Measurements from ENCODE around the gene RELL1.
"Not testable (repeated sequence)": the region's sequence is repeated elsewhere in the genome, so short reads cannot be mapped to it uniquely, and the experiment has no call there.

Gene RELL1

DNA sequence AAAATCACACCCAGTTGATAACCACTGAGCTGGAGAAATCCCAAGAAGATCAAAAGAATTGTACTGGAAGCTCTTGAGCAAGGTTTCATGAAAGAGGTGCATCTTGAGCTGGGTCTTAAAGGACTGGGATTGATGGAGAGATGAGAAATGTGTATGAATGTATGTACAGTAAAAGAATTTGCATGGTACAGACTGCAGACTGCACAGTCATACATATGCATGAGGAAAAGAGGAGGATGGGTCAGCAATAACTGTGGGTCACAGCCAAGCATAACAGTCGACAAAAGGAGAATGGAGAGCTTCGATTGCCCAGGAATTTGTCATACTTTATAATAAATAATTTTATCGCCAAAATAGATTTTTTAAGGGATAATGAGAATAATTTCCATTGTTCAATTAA is 4.8 kb upstream of the RELL1 start:
- no peak for DNase-seq

DNA sequence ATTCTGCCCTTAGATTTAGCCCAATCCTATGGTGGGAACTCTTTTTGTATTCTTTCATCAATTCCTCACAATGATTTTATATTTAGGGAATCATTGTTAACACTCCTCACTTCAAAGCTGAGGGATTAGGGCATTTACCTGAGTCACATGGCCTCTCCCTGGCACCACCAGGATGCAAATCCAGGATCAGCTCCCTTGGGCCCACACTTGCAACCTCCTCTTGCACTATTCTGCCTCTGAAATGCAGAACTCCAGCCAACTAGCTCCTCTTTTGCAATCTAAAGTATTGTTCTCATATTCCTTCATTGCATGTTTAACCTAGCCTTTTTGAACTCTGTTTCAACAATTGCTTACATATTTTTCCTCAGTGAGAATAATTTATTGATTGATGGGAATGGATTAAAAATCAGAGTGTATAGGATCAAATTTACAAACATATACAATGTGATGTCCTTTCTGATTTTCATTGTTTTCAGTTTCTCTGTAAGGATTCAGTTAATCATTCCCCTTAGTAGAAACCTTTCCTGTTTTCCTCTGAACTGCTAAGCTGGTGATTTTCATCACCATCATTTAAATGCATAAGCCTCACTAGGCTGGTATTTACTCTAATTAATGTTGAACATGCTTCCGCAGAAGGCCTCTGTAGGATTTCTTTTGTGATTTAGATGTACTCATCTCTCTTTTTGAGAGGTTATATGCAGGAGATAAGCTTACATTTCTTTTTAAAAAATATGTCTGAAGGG is 3.3 kb upstream of the RELL1 start:
- no peak for DNase-seq

DNA sequence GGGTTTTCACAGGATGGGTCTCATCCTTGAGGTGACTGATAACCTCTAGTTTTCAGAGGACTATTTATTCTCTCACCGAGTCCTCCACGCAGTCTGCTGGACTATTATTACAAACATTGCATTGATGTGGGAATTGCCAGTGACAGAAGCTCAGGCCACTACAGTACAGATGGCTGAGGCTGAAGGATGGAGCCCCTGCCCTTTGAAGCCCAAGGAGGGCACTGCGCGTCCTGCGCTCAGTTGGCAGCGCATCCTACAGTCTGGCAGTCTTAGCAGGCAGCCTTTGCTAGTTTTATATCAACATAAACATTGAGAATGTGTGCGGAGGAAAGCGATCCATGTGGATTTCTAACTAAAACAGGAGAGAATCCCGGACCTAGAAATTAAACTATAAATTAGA is 1.5 kb upstream of the RELL1 start:
- no peak for DNase-seq

DNA sequence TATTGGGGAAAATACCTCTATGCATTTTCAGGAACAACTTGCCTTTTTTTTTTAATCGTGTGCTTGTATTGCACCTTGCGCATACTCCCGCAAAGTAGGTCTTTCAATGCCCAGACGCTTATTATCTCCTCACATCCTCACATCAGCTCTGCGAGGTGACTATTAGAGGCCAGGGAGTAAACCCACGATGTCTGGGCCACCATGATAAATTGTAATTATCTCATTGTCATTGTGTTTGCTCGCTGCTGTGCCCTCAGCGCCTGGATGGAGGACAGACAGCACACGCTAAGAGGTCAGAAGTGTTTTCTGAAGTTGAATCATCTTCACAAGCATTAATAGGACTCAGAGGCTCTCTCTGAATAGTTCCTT is 1.0 kb upstream of the RELL1 start:
- no peak for DNase-seq

DNA sequence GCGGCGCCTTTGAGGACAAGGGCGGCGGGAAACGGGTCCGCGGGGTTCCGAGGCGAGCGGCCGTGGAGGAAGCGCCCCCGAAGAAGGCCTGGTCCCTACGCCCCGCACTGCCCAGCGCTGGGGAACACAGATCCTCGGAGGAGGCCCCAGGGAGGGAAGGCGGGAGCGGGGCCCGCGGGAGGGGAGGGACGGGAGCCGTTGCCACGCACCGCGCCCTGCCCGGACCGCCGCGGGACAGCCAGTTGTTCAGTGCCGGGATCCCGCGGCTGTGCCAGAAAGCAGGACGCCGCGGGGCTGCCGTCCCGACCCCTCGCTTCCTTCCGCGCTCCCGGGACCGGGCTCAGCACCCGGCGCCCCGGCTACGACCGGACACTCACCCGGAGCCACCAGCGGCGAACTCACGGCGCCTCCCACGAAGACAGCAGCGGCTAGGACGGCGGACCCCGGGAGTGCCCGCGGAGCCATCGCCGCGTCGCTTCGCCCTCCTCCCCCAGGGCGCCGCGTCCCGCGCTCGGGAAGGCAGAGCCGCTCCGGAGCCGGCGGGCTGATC is 278 bp downstream of the RELL1 start:
- peak; percentile 23 for DNase-seq

DNA sequence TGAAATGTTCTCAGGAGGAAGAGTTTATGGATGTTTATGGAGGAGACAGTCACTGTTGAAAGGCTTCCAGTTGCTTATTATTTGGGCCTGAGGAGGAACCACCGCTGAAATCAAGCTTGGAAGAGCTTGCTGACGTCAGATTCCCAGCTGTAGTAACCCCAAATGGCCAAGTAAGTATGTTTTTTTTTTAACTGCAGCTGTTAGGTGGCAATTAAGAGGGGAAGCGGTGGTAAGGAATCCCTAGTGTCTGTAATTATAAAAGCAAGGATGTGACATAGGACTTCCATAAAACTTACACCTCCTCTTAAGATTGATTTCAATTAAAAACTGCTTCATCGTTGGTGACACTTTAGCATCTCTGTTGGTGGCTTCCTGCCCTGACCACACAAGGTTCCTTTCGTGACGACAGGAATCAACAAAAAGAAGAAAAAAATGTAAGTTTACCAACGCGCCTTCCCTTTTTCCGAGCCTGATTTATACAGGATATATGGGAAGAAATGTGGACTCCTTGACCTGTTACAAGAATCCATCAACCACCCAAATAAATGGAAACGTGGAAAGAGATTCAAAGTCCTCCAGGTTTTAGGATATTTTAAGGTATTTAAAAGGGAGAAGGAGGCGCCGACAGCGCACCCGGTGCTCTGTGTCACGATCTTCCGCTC is 884 bp downstream of the RELL1 start:
- no peak for DNase-seq

DNA sequence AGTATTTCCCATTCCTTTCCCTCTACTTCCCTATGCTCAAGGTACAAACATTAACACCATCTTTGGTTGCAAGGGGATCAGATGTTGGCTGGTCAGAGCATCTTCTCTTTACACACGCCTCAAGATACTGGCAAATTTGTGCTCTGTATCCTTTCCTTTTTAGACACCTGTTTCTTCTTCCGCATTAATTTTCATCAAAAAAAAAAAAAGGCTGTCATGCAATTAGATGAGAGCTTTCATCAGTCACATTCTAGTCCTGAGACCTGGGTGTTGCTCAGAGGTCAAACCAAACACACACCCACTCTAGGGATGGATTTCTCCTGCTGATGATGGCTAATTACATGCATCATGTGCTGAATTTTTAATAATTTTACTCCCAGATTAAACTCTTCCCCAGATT is 2.0 kb downstream of the RELL1 start:
- DNase-seq = no peak

DNA sequence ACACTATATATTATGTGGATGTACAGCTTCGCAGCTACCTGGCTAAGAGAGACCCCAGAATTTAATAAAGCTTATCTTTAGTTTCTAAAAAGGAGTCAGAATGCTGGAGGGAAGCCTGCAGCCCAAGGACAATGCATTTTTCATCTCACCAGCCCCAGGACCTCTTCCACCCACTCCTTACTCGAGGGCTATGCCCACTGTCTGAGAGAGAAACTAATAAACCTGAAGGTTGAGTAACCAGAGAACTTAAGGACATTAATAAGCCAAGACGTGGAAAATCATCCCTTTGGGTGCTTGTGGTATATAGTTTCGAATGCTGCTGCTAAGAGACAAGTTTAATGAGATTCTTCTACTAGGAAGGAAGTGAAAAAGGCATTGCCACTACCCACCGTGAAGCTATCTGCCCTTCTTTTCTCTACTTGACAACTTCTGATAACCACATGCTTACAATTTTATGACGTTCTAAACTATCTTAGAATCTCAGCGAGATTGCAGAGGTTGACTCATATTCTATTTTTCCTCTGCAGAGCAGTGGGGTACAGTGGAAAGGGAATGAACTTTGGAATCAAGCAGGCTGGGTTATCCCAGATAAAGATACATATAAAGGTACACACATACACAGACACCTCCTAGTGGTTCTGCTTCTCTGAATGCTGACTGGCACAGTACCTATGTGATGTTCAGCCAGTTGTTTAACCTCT is 3.3 kb downstream of the RELL1 start:
- DNase-seq = no peak

DNA sequence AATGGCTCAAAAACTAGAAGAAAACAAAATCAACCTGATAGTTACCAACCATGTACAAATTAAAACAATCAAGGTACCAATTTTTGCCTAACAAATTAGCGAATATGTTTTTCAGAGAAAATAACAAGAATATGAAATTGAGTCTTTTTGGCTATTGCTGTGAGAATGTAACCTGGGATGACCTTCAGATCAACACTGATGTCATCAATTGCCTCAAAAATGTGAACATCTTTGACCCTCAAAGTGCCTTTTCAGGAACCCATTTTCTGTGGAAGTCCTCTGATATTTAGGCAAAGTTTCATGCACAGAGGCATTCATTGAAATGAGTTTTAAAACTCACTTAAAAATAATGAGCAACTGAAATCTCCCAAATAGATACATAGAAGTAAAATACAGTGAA is 6.1 kb downstream of the RELL1 start:
- DNase-seq = no peak

DNA sequence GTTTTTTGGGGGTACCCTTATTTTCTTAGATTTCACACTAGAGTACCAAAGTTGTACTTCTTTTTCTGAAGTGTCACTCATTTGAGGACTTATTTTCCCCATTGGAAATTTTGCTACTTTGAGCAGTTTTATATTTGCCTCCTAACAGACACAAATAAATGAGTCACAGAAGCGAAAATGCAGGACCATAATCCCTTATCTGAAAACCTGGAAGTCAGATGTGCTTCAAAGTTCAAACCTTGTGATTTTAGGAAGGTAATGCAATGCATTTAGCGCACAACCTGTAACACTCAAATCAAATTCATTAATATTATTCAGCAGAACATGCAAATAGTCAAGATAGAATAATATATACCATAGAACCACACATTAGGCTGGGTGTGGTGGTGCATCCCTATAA is 6.9 kb downstream of the RELL1 start:
- DNase-seq = no peak

DNA sequence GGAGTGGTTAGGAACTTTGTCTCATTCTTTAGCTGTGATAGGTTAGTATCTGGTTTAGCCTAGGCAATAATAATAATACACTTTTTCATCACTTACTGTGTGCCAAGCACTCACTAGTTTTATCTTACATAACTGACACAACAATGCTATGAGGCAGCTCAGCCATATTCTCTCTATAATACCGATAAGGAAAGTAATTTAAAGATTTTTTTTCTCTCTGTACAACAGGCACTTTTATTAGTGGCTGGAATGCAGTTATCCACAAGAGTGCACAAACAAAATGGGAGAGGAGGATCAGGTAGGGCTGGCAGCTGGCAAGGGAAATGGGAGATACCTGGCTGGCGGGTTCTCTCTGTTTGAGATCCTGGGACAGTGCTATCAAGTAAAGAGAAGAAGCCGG is 7.6 kb downstream of the RELL1 start:
- DNase-seq = no peak

DNA sequence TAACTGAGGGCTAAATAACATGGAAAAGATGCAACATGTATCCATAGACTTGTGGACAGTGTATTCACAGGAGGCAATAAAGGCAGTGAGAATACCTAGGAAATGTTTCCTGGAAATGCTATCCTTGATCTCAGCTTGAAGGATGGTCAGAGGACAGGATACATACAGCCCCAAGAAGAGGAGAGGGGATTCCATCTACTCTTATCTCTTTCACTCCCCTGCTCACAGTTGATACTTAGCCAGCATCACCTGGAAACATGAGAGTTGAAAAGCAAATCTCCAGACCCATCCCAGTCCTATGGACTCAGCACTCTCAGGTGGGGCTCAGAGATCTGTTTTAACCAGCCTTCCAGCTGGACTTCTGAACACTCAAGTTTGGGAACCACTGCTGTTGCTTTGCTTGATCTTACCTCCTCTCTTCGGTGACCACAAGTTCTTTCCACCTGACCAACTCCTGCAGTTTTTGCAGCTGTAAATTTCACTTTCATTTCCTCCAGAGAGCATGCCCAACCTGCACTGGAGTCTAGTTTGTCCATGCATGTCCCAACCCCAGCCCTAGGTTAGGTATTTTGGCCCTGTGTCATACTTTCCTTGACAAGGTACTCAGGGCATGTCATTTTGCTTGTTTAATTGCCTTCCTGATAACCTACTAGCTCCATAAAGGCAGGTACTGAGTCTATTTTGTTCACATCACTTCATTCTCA is 10.4 kb downstream of the RELL1 start:
- no peak for DNase-seq

DNA sequence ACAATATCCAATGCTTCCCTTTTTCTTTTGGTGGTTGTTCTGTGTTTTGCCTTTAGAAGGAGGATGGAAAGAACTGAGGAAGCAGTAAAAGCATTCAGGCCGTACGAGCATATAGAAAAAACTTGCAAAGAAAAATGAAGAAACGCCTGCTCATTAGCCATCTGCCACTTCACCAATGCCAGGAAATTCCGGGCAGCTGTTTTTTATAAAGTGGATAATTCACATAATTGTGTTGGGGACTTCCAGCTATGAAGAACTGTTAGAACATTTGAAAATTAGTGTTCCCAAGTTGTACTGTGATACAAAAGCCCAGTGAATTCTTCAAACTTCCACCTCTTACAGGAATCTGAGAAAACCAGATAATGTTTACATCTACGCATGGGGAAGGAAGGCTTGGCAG is 11.7 kb downstream of the RELL1 start:
- no peak for DNase-seq

DNA sequence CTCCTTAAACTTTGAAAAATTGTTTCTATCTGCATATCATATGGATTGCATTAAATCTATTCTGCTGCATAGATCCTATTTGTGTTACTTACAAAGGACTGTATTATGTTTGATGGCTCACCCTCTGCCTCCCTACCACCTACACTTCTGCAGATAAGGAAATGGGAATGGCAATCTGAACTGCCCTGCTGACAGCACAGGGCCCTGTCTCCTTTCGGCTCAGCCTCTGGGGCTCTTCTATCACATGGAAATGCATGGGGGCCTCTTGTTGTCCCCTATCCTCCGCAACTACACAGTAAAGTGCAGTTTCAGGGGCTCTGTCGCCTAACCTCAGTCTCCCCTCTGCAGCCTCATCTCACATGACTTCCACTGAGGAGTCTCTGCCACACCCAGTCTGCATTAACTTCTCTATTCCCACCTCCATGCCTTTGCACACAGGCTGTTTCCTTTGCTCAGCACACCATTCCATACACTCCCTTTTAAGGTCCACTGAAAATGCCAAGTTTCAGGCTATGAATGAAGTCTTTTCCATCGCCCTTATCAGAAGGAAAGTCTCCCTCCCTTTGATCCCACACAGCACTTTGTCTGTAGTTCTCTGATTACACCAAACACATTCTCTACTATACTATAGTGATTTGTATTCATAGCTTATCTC is 12.5 kb downstream of the RELL1 start:
- no peak for DNase-seq

DNA sequence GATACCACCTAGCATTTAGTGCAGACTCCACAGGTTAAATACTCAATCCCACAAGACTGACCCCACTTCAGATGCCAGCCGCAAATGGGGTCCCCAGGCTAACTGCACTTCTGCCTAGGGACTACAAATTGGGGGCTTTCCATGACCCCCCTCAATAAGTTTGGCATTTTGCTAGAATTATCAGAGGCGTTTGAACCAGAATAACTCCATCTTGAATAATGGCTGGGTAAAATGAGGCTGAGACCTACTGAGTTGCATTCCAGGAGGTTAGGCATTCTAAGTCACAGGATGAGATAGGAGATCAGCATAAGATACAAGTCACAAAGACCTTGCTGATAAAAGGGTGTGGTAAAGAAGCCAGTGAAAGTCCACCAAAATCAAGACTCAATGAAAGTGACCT is 15.1 kb downstream of the RELL1 start:
- no peak for DNase-seq

DNA sequence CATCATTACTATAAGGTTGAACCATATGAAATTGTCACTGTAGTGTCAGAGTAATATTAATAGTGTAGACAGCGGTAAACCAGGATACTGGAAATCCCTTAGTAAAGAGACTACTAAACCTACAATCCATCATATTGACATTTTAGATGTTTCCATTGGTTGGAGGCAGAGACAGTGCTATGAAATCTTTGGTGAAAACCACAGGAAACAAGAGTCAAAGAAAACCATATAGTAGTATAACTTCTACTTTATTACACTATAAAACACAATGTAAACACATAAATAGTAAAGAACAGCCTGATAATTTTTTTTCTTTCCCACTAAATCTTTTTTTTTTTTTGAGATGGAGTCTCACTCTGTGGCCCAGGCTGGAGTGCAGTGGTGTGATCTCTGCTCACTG is 15.9 kb downstream of the RELL1 start:
- no peak for DNase-seq

DNA sequence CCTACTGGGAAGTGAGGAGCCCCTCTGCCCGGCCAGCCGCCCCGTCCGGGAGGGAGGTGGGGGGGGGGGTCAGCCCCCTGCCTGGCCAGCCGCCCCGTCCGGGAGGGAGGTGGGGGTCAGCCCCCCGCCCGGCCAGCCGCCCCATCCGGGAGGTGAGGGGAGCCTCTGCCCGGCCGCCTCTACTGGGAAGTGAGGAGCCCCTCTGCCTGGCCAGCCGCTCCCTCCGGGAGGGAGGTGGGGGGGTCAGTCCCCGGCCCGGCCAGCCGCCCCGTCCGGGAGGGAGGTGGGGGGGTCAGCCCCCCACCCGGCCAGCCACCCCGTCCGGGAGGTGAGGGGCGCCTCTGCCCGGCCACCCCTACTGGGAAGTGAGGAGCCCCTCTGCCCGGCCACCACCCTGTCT is 17.1 kb downstream of the RELL1 start:
- not testable (repeated sequence) for DNase-seq

DNA sequence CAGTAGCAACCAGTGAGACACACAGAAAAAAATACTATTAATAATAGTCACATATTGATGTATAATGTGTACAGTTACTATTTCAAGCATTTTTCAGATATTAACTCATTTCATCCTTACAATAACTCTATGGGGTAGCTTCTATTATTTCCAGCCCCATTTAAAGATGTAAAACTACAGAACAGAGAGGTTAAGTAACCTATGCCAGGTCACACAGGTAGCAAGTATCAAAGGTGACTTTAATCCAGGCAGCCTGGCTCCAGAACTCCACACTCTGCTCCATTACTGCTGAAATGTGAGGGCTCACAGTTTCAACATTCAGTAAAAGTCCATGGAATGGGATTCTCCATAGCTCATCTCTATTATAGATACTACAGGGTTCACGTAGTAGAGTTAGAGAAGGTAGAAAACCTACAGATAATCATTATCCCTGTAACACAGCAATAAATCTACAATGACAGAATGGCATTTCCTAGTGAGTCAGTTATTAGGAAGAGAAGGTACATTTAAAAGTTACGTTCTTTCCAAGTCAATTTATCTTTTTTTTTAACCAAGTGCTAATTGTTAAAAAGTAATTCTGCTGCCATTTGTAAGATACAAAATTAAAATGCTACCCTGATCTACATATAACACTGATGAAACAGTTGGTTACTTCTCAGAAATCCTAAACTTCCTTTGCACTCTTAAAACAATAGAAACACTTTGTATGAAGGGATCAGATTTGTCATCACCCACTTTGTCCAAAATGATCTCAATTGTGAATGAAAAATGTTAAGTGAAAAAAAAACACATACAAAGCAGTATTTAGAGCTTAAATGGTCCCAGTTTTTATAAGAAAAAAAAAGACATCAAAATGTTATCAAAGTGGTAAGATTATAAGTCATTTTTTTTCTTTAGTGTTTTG is 18.7 kb downstream of the RELL1 start:
- no peak for DNase-seq

DNA sequence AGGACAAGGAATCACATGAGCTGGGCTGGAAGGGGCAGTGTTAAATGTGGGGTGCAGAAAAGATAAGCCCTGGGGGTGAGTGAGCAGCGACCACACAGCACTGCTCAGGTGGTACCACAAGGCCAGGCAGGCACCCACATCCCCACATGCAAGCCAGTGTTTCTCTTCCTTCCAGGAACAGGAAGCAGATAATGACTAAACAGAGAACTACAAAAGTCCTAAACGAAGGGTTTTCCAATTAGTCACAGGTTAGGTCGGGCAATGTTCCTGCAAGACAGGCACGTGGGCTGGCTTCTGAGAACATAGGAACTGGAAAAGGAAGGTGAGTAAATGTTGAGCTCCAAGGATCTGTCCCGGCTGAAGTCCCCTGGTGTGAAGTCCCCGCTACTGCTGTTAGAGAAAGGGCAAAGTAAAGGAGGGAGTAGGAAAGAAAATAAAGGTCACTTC is 19.5 kb downstream of the RELL1 start:
- DNase-seq = no peak

DNA sequence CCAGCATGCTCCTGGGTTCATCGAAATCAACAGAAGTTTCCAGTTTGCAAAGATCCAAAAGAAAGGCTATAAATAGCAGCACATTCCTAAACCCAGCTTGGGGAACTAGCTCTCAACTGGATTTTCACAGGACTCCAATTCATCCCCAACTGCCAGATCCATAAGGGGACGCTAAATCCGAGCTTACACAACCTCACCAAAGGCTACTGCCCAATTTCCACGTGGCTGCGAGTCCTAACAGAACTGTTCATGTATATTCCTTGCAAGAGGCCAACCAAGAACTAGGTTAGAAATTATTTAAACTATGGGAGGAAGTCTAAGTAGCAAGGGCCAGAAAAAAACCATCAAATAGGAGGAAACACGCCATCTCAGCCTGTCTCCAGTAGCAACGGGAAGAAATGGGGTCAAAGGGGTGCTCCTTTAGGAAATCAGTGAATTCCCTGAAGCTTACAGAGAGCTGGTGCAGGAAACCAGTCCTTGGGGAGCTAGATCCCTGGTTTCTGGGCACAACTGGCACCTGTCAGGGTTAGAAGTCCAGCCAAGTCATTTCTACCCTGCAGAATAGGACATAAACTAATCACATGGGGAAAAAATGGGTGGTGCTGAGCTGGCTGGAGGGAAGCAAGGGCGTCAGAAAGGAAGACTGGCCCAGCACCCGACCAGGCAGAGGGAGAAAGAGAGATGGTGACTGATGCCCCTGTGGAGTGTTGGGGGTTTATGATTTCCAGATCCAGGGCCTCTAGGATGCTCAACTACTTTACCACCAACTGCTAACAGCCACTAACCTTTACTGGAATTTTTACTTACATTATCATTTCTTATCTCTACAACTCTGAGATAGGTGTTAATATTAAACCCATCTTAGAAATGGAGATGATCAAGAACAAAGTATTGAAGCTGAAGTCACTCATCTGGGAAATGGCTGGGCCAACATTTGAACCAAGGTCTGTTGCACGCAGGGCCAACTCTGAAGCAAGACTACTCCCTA is 20.5 kb downstream of the RELL1 start:
- no peak for DNase-seq

Data from NCI-H1092 (cell line).